Right cardiac atrium (tissue), 5 donors: Measurements from ENCODE around the gene BCOR. TPM values are rescaled to one million over a fixed set of nuclear protein-coding genes. Genes with fewer than 3 reads are reported as not detected.

Source experiments
- ATAC-seq, 2 donors: fragments of 200-7000 bp; cut with Tn5 transposase; one replicate each; pipeline versions ENCODE4 v1.8.0 to v1.9.1; 2020; ENCODE audit warnings: moderate library complexity in 2 of 2, mild to moderate bottlenecking in 1 of 2
- DNase-seq, 3 donors: peaks; one replicate each; pipeline ENCODE4 v3.0.0-alpha.2; 2020
- H3K27ac ChIP-seq: one replicate; pipeline ENCODE4 v1.5.1; 2013; ENCODE audit warnings: mild to moderate bottlenecking, low read length, control low read depth, moderate library complexity
- H3K27me3 ChIP-seq: one replicate; pipeline ENCODE4 v1.6.1; 2013; ENCODE audit not compliant: control insufficient read depth, insufficient read depth
- H3K4me1 ChIP-seq: one replicate; pipeline ENCODE4 v1.6.1; 2013; ENCODE audit warnings: low read length; ENCODE audit not compliant: control insufficient read depth, insufficient read depth
- H3K4me3 ChIP-seq: one replicate; pipeline ENCODE4 v1.5.1; 2013; ENCODE audit warnings: low read length, control low read depth
- H3K9me3 ChIP-seq: one replicate; pipeline ENCODE4 v1.6.1; 2013; ENCODE audit warnings: low read length; ENCODE audit not compliant: control insufficient read depth
- WGBS: extraction: QIAGEN DNeasy Blood & Tissue Kit; methylation state at CpG from one replicate; pipeline ENCODE4 v1.1.7; 2013; 5-methylcytosine and 5-hydroxymethylcytosine counted together
- intact Hi-C, 4 donors: fragments of 100-400 bp; cut with DNase I; formaldehyde crosslinking; loops; one replicate each; pipeline versions ENCODE4 v1.11.0 to v1.14.0; 2022 to 2023
- polyA plus RNA-seq: library from polyadenylated mRNA; stranded (reverse); fragments of 200-250 nt; gene quantifications from one replicate; pipeline ENCODE4 v1.2.3, GENCODE V29; 2013
- total RNA-seq, 4 donors: library from RNA; stranded (reverse); fragmentation: NEBNext Ultra II Directional; extraction: Animal tissue kit (Norgen Biotek cat#: 25700); gene quantifications; one replicate each; pipeline ENCODE4 v1.2.1, GENCODE V29; 2021
- donor health status: healthy with polysubstance abuse.
- donor health status: DM: no; HTN: yes; CAD: no.
- donor health status: DM: no; HTN: no; CAD: no.
- donor health status: DM: no; HTN: yes; CAD: no; lungs with severe emphysema.
- donor health status: DM: yes; HTN: yes; CAD: no.

BCOR gene
- total and polyA plus RNA-seq, 5 donors, result 11.1 to 30.1 (median 18.3) TPM

GRCh38 chrX:40074080-40074958, 23.4 kb downstream of the BCOR start:
- ATAC-seq, result no peak
- Histone ChIP-seq H3K9me3 (no peaks in the 10 kb centered on the region), H3K4me3 (no peak overlapping the region), H3K27me3 (no peaks in the 10 kb centered on the region), H3K4me1 (peaks cover 2% of the 10 kb centered on the region), H3K27ac (no peak overlapping the region)
- intact Hi-C loops, result no loop called here
- WGBS, result 93% methylated on average over 37 of the region's 37 CpGs
- DNase-seq, result peak in 1 of 3 donors; percentile 42

- intact Hi-C loops, result no loop called here
- no peak for DNase-seq
Observed at GRCh38 chrX:40073439-40074054, 24.2 kb downstream of the BCOR start.

GRCh38 chrX:40072246-40072645, 25.5 kb downstream of the BCOR start:
- 94% methylated on average over 9 of the region's 9 CpGs for WGBS
- ATAC-seq, result no peak

More at GRCh38 chrX:40073439-40074054, 24.2 kb downstream of the BCOR start:
- H3K4me1 ChIP-seq, result peaks cover 2% of the 10 kb centered on the region
- ATAC-seq, result no peak
- no peaks in the 10 kb centered on the region for H3K9me3 ChIP-seq
- no peaks in the 10 kb centered on the region for H3K27me3 ChIP-seq
- H3K4me3 ChIP-seq, result no peak overlapping the region
- 75% methylated on average over 26 of the region's 26 CpGs for WGBS
- no peak overlapping the region for H3K27ac ChIP-seq

GRCh38 chrX:40068048-40068447, 29.7 kb downstream of the BCOR start:
- DNase-seq, result no peak
- 87% methylated on average over 4 of the region's 4 CpGs for WGBS
- no peak overlapping the region for H3K27ac ChIP-seq
- intact Hi-C loops, result no loop called here
- H3K4me1 ChIP-seq, result no peaks in the 10 kb centered on the region
- H3K4me3 ChIP-seq, result no peak overlapping the region
- H3K9me3 ChIP-seq, result no peaks in the 10 kb centered on the region
- no peaks in the 10 kb centered on the region for H3K27me3 ChIP-seq
- no peak for ATAC-seq

More at GRCh38 chrX:40072246-40072645, 25.5 kb downstream of the BCOR start:
- Histone ChIP-seq H3K4me3 (no peak overlapping the region), H3K4me1 (no peaks in the 10 kb centered on the region), H3K27ac (no peak overlapping the region), H3K9me3 (no peaks in the 10 kb centered on the region), H3K27me3 (no peaks in the 10 kb centered on the region)
- intact Hi-C loops, result no loop called here
- no peak for DNase-seq

GRCh38 chrX:40066700-40067099, 31.1 kb downstream of the BCOR start:
- ATAC-seq (no peak), DNase-seq (no peak)
- intact Hi-C loops, result no loop called here
- H3K27ac ChIP-seq, result no peak overlapping the region
- no peak overlapping the region for H3K4me3 ChIP-seq
- H3K4me1 ChIP-seq, result no peaks in the 10 kb centered on the region
- WGBS, result 64% methylated on average over 3 of the region's 3 CpGs
- no peaks in the 10 kb centered on the region for H3K9me3 ChIP-seq
- no peaks in the 10 kb centered on the region for H3K27me3 ChIP-seq

- intact Hi-C loops, result no loop called here
- whole genome bisulfite sequencing, result 68% methylated on average over 16 of the region's 16 CpGs
- ATAC-seq (no peak), DNase-seq (no peak)
- Histone ChIP-seq H3K9me3 (no peaks in the 10 kb centered on the region), H3K4me3 (no peak overlapping the region), H3K27ac (no peak overlapping the region), H3K4me1 (no peaks in the 10 kb centered on the region), H3K27me3 (no peaks in the 10 kb centered on the region)
Observed at GRCh38 chrX:40065296-40066046, 32.3 kb downstream of the BCOR start.

- H3K9me3 ChIP-seq, result no peaks in the 10 kb centered on the region
- ATAC-seq, result no peak
- WGBS, result 82% methylated on average over 25 of the region's 25 CpGs
- no peak for DNase-seq
- H3K4me1 ChIP-seq, result no peaks in the 10 kb centered on the region
- no peaks in the 10 kb centered on the region for H3K27me3 ChIP-seq
- H3K4me3 ChIP-seq, result no peak overlapping the region
- H3K27ac ChIP-seq, result no peak overlapping the region
- intact Hi-C loops, result no loop called here
Observed at GRCh38 chrX:40064055-40064597, 33.6 kb downstream of the BCOR start.

- intact Hi-C loops, result no loop called here
- Histone ChIP-seq H3K27ac (no peak overlapping the region), H3K4me3 (no peak overlapping the region), H3K4me1 (no peaks in the 10 kb centered on the region), H3K9me3 (no peaks in the 10 kb centered on the region), H3K27me3 (no peaks in the 10 kb centered on the region)
- 67% methylated on average over 7 of the region's 7 CpGs for WGBS
- DNase-seq (no peak), ATAC-seq (no peak)
Observed at GRCh38 chrX:40063555-40063954, 34.2 kb downstream of the BCOR start.

GRCh38 chrX:40062525-40063155, 35.1 kb downstream of the BCOR start:
- Histone ChIP-seq H3K9me3 (no peaks in the 10 kb centered on the region), H3K27me3 (no peaks in the 10 kb centered on the region), H3K27ac (no peak overlapping the region), H3K4me3 (no peak overlapping the region), H3K4me1 (no peaks in the 10 kb centered on the region)
- intact Hi-C loops, result no loop called here
- DNase-seq (no peak), ATAC-seq (no peak)
- 67% methylated on average over 24 of the region's 24 CpGs for WGBS

- no peak overlapping the region for H3K27ac ChIP-seq
- no peaks in the 10 kb centered on the region for H3K4me1 ChIP-seq
- no peaks in the 10 kb centered on the region for H3K27me3 ChIP-seq
- H3K9me3 ChIP-seq, result no peaks in the 10 kb centered on the region
- ATAC-seq (no peak), DNase-seq (no peak)
- no peak overlapping the region for H3K4me3 ChIP-seq
- WGBS, result 81% methylated on average over 30 of the region's 30 CpGs
- intact Hi-C loops, result no loop called here
Observed at GRCh38 chrX:40061871-40062524, 35.8 kb downstream of the BCOR start.
